ENCODE results near the gene BCL2L1. TPM values are rescaled to one million over a fixed set of nuclear protein-coding genes. Genes with fewer than 3 reads are reported as not detected.

BCL2L1 gene
- total and polyA plus RNA-seq, 10 of the 15 experiments (the other 5 are each of a cell fraction or from before 2014, with no cell fraction given) = 0.63 to 67.7 (median 43.6) TPM

- TF ChIP-seq REST (IDR thresholded peaks at IDR 0.05; ENCODE audit: low read depth, low read length) = no peak
- no peak for TF ChIP-seq NFYA (IDR thresholded peaks at IDR 0.05; ENCODE audit: borderline replicate concordance, low read depth, low read length)
Observed at GRCh38 chr20:31644701-31645100, 78.0 kb downstream of the BCL2L1 start (continued).

GRCh38 chr20:31643522-31643921, 79.1 kb downstream of the BCL2L1 start:
- Histone ChIP-seq H3K36me3 (ENCODE audit: control insufficient read depth in 2 of 2, insufficient read depth in 2 of 2, low read length in 1 of 2) (no peaks in the 10 kb centered on the region), H3K27ac (ENCODE audit: control insufficient read depth, insufficient read depth) (no peak overlapping the region), H3K79me2 (ENCODE audit: control insufficient read depth, insufficient read depth, low read length) (no peaks in the 10 kb centered on the region), H3K4me3 (no peak overlapping the region), H3K4me1 (ENCODE audit: control insufficient read depth, insufficient read depth, low read length) (peaks cover 2% of the 10 kb centered on the region), H3K27me3 (replicated peaks in 1 of 2; ENCODE audit: control insufficient read depth in 2 of 2, insufficient read depth in 2 of 2, low read length in 1 of 2) (no peaks in the 10 kb centered on the region), H3K4me2 (ENCODE audit: control insufficient read depth, insufficient read depth) (no peak overlapping the region), H3K9ac (ENCODE audit: control insufficient read depth, insufficient read depth, low read length) (no peak overlapping the region), H3K9me3 (replicated peaks; ENCODE audit: control insufficient read depth, insufficient read depth, low read length) (no peaks in the 10 kb centered on the region), H4K20me1 (ENCODE audit: control insufficient read depth, insufficient read depth) (no peaks in the 10 kb centered on the region), H2AFZ (ENCODE audit: control insufficient read depth, low read depth, low read length) (no peak overlapping the region)
- FAIRE-seq = no peak
- DNase-seq (ENCODE audit: low read depth, low spot score) = no peak
- intact Hi-C loops (cut with micrococcal nuclease; ENCODE audit: unreplicated experiment) = no loop called here
- in situ Hi-C loops (cut with MboI) = no loop called here
- ChIA-PET RAD21 (ENCODE audit: unreplicated experiment) (no interaction called here), CTCF (interaction anchor here (0.6 to 2.7 kb wide), 4 partner anchors 9 to 80 kb away, joined by 3 to 14 read pairs (median 3); no protein-coding TSS in a partner anchor), SMC1A (ENCODE audit: uncharacterized antibody, unreplicated experiment) (interaction anchor here (1.6 kb wide), 1 partner anchor 80 kb away, joined by 3 read pairs; no protein-coding TSS in a partner anchor), POLR2A (interaction anchor here (1.3 kb wide), 1 partner anchor 80 kb away, joined by 3 read pairs; no protein-coding TSS in a partner anchor)
- WGBS (ENCODE audit: insufficient coverage, insufficient replicate concordance, low lambda C conversion rate, missing lambda C conversion rate) = 72% methylated on average over 4 of the region's 4 CpGs
- no peak for ATAC-seq
- BruUV-seq (replicated peaks) = no TSS peak
- TF ChIP-seq SRF (IDR thresholded peaks at IDR 0.05; ENCODE audit: low read depth in 2 of 2, low read length in 2 of 2) (no peak), SUZ12 (IDR thresholded peaks at IDR 0.05; ENCODE audit: unreplicated experiment) (no peak), NR2F1 (conservative IDR thresholded peaks at IDR 0.05) (no peak), HDAC2 (IDR thresholded peaks at IDR 0.05) (no peak), ZSCAN29 (IDR thresholded peaks at IDR 0.05) (no peak), MAX (IDR thresholded peaks at IDR 0.05; ENCODE audit: low read depth, low read length) (no peak), RAD21 (IDR thresholded peaks at IDR 0.05; ENCODE audit: insufficient read depth, low read depth, low read length) (no peak), PAX5 (IDR thresholded peaks at IDR 0.05; ENCODE audit: borderline replicate concordance, low read depth, low read length) (no peak), SIN3A (IDR thresholded peaks at IDR 0.05; ENCODE audit: low read depth, low read length) (no peak), IRF3 (IDR thresholded peaks at IDR 0.05) (no peak), RELB (IDR thresholded peaks at IDR 0.05; ENCODE audit: low read depth) (no peak), TCF3 (IDR thresholded peaks at IDR 0.05; ENCODE audit: borderline replicate concordance, insufficient read depth, low read depth, low read length) (no peak), CTCF (IDR thresholded peaks at IDR 0.05 in 2 of 3, conservative IDR thresholded peaks at IDR 0.05 in 1 of 3; ENCODE audit: control insufficient read depth in 2 of 3, extremely low read depth in 1 of 3, insufficient read depth in 1 of 3, low read depth in 3 of 3, low read length in 3 of 3) (no peak)
